LoVo (cell line): ENCODE measurements around the gene RBM42.

Source experiments
- DNase-seq: peaks from one replicate; pipeline ENCODE4 v3.0.0-alpha.2; 2016; ENCODE audit warnings: low spot score

RBM42 gene

DNA sequence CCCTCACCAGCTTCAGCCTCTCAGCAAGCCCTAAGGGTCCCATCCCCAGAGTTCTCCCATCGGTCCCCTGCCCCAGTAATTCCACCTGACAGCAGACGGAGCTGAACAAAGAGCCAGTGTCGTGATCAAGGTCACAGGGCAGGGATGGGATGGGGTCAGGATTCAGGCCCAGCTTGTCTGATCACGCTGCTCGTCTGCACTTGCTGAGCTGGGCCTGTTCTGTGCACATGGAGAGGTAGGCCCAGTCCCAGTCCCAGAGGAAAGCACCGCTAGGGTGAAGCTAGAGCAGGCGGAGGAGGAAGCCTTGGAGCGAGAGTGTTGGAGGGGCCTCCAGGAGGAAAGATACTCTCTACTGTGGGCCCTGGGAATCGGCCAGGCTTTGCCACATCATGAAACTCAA lies 7.1 kb upstream of the RBM42 start:
- no peak for DNase-seq

DNA sequence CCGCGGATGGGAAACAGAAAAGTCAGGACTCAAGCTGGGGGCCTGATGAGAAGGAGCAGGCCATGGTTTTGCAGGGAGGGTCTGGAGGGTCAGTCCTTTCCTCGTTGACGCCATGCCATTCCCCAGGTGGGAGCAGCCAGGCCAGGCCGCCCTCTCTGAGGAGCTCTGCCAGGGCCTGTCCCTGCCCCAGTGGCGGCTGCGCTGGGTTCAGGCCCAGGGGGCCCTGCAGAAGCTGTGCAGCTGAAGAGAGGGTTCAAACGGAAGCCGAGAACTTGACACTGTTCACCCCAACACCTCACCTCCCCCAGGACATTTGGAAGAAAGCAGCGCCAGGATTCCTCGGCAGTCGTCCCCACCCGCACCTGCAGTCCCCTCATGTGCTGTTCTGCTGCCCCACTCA lies 6.1 kb upstream of the RBM42 start:
- DNase-seq = no peak

DNA sequence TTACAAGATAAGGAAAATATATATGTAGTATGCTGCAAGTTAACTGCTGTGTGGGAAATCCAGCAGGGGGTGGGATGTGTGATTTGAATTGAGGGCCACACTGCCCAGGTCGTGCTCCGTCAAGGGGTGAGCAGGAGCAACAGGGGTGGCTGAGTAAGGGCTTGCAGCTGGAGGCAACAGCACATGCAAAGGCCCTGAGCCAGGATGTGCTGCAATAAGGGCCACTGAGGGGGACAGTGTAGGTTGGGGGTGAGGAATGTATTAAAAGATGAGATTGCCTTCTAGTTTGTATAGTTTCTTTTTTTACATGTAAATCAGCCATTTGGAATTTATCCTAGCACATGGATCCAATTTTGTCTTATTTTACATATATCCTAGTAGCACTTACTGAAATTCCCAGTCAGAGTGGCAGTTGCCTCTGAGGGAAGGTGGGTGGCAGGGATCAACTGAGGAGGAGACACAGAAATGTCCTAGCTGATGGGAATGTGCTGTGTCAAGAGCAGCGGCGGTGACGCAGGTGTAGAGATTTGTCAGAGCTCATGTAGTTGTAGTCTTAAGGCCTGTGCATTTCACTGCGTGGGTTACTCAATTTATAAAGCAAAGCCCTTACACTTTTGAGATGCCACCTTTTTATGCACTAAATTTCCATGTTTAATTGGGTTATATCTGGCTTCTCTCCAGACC lies 5.4 kb upstream of the RBM42 start:
- DNase-seq = no peak

DNA sequence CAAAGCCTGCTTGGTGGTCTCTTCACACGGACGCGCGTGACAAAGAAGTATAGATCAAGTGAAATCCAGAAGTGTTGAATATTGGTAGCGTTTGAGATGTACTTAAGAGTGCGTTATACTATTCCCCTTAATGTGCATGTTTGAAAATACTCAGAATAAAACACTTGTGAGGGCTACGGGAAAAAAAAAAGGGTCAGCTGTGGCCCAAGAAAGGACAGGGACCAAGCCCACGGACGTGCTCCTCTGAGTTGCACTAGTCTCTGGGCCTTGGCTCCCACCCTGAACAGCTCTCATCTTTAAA lies 622 bp upstream of the RBM42 start:
- no peak for DNase-seq

DNA sequence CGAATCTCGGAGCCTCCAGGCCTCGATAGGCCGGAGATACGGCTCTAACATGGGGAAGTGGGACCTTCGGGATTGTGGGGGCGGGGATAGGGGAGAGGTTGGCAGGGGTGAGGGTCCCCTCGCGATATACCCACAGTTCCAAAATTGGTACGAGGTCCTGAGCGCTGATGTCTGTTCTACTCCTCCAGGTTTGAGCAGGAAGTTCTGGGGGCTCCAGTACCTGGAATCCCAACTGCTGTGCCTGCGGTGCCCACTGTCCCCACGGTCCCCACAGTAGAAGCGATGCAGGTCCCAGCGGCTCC lies 447 bp downstream of the RBM42 start:
- DNase-seq = no peak

DNA sequence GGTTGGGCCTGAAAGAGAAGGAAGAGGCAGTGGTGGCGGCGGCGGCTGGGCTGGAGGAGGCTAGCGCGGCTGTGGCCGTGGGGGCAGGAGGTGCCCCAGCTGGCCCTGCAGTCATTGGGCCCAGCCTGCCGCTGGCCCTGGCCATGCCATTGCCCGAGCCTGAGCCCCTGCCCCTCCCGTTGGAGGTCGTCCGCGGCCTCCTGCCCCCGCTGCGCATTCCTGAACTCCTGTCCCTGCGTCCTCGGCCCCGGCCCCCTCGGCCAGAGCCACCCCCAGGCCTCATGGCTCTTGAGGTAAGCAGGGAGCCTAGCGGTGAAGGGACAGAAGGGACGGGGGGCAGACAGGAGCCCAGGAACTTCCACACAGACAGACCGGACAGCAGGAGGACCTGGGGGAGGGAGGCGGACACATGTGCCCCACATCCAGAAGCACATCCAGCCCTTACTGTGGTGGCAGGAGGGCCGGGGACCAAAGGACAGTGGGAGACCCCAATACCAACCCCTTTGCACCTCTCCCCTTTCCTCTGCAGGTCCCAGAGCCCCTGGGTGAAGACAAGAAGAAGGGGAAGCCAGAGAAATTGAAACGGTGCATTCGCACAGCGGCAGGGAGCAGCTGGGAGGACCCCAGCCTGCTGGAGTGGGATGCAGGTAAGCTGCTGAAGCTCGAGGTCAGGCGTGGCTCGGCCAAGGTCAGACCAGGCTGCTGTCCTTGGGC lies 5.0 kb downstream of the RBM42 start:
- DNase-seq = no peak

DNA sequence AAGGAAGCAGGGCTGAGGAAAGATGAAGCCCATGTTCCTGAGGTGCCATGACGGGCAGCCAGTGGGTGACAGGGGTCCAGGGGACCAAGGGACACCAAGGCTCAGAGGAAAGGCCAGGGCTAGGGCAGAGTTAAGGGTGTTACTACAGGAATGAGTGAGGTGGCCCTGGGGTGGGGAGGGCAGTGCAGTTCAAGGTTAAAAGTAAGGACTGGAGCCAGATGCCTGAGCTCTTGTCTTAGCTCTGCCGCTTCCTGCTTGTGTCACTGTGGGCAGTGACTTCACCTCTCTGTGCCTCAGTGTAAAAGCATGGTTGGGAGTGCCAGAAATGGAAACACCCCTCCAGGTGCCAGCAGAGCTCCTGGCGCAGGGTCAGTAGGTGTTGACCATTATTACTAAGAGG lies 7.8 kb downstream of the RBM42 start:
- DNase-seq = no peak

DNA sequence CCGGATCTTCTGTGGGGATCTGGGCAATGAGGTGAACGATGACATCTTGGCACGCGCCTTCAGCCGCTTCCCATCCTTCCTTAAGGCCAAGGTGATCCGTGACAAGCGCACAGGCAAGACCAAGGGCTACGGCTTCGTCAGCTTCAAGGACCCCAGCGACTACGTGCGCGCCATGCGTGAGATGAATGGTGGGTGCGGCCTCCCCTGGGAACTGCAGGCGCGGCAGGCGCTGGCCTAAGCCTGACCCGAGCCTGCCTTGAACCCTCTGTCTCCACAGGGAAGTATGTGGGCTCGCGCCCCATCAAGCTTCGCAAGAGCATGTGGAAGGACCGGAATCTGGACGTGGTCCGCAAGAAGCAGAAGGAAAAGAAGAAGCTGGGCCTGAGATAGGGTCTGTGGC lies 8.3 kb downstream of the RBM42 start:
- no peak for DNase-seq

DNA sequence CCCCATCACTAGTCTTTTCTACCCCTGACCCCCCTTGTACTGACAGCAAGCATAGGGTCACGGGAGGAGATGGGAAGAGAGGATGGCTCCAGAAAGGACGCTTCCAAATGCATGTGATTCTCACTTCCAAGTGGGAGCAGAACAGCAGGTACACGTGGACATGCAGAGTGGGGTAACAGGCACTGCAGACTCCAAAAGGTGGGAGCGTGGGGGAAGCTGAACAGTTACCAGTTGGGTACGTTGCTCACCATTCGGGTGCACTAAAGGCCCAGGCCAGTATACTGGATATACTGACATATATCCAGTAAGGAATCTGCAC lies 10.4 kb downstream of the RBM42 start:
- no peak for DNase-seq

DNA sequence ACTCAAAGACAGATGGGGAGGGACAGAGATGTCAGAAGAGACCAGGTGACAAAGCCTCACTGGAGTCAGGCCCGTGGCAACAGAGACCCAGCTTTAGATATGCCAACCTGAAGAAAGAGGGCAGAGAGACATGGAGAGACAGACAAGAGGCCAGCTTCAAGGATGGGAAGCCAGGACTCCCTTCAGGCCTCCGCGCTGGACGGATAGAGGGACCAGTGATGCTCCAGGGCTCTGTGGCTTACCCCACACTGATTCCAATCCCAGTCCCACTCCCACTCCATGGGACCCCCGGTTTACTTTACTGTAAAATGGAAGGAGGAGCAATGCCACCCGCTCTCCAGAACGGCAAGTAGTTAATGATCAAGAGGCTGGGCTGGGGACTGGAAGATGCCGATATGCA lies 11.0 kb downstream of the RBM42 start:
- DNase-seq = no peak

DNA sequence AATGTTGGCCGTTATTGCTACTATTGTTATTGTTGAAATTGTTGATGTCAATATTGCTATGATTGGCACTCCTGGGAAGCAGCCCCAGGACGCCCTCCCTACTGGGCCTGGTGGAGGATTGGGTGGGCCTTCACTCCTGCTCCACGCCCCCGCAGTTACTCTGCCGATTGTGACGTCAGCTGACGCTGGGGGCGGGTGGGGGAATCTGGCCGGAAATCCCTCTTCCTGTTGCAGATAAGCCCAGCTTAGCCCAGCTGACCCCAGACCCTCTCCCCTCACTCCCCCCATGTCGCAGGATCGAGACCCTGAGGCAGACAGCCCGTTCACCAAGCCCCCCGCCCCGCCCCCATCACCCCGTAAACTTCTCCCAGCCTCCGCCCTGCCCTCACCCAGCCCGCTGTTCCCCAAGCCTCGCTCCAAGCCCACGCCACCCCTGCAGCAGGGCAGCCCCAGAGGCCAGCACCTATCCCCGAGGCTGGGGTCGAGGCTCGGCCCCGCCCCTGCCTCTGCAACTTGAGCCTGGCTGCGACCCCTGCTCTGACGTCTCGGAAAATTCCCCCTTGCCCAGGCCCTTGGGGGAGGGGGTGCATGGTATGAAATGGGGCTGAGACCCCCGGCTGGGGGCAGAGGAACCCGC lies 12.8 kb downstream of the RBM42 start, which contains the start of gene ETV2:
Gene ETV2 (plus strand): TSS at position 231 of the 637 bp plus-strand sequence. CDS start 716 bp downstream, outside the sequence.
- no peak for DNase-seq

DNA sequence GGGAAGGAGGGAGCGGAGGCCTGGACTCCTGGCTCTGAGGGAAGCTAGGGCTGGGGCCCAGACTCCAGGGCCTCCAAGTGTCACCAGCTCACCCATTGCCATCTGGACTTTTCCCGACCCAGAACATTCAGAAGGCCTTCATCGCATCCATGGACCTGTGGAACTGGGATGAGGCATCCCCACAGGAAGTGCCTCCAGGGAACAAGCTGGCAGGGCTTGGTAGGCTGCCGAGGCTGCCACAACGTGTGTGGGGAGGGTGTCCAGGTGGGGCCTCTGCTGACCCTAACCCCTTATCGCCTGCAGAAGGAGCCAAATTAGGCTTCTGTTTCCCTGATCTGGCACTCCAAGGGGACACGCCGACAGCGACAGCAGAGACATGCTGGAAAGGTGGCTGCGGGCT lies 13.5 kb downstream of the RBM42 start:
- no peak for DNase-seq

DNA sequence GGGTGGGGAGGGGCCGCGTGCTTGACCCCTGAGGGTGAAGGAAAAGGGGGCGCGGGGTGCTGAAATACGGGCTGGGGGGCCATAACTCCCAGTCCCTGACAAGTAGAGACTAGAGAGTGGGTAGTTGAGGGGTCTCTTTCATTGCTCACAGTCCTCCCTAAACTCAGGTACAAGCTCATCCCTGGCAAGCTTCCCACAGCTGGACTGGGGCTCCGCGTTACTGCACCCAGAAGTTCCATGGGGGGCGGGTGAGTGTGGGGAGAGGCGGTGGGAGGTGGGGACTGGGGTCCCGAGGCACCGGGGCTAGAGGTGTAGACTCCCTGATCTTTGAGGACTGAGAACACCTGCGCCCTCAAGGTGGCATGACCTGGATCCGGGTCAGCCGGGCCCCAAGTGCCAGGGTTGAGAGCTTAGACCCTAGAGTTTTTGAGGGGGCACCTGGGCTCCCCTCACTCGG lies 14.0 kb downstream of the RBM42 start:
- no peak for DNase-seq

DNA sequence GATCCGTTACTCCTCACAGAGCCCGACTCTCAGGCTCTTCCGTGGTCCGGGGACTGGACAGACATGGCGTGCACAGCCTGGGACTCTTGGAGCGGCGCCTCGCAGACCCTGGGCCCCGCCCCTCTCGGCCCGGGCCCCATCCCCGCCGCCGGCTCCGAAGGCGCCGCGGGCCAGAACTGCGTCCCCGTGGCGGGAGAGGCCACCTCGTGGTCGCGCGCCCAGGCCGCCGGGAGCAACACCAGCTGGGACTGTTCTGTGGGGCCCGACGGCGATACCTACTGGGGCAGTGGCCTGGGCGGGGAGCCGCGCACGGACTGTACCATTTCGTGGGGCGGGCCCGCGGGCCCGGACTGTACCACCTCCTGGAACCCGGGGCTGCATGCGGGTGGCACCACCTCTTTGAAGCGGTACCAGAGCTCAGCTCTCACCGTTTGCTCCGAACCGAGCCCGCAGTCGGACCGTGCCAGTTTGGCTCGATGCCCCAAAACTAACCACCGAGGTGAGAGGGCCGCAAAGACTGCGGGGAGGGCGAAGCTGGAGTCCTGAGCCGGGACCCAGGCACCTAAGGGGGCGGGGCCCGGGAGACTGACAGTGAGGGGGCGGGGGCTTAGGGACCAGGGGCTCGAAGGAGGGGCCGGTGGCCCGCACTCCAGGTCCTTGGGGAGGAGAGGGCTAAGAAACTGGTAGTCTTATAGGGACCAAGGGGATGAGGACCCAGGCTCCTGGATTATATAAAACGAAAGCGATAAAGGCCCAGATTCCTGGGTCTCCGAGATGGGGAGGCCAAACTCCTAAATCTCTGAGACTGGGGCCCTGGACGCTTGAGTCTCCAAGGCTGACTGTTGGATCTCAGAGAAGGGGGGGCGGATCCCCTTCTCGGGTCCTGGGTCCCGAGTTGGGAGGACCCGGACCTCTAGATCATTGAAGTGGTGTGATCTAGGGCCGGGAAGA lies 14.7 kb downstream of the RBM42 start:
- peak; percentile 82 for DNase-seq

DNA sequence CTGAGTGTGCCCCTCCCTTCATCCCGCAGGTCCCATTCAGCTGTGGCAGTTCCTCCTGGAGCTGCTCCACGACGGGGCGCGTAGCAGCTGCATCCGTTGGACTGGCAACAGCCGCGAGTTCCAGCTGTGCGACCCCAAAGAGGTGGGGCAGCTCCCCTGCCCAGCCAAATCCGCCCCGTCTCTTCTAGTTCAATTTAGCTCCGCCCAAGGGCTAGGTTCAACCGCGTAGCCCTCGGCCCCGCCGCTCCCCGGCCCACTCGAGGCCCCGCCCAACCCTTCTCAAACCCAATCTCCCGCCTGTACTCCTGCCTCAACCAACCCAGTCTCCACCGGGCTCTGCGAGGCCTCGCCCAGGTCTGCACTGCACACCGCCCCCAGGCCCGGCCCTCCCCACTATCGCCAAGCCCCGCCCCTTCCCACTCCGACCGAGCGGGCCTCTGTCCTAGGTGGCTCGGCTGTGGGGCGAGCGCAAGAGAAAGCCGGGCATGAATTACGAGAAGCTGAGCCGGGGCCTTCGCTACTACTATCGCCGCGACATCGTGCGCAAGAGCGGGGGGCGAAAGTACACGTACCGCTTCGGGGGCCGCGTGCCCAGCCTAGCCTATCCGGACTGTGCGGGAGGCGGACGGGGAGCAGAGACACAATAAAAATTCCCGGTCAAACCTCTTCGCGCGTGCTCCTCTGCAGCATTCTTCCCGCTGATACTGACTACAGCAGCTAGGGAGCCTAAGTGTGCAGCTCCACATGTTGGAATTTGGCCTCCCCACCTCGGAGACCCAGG lies 15.6 kb downstream of the RBM42 start:
- DNase-seq = peak; percentile 93

DNA sequence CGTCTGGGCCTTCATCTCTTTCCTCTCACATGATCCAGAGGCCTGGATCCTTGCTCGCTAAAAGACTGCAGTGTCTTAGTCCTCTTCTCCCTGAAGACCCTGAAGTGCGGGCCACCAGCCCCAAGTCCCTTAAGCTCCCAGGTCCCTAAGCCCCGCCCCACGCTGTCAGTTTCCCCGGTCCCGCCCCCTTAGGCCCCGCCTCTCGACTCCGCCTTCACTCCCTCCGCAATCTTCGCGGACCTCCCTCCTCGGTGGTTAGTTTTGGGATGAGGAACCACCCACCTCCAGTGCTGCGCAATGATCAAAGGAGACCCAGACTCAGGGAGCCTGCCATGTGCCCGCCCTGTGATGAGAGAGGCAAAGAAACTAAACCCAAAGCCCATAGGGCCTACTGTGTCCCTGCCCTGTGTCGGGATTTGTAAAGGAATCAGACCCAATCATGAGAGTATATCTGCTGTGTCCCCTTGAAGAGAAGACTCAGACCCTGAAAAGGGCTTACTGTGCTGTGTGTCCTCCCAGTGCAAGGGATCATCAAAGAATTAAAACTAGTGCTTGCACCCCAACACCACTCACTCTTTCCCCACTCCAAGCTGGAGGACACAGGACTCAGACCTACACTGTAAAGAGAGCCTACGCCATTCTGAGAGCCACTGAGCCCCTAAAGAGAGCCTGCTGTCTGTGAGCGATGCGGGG lies 16.3 kb downstream of the RBM42 start:
- DNase-seq = peak; percentile 23

DNA sequence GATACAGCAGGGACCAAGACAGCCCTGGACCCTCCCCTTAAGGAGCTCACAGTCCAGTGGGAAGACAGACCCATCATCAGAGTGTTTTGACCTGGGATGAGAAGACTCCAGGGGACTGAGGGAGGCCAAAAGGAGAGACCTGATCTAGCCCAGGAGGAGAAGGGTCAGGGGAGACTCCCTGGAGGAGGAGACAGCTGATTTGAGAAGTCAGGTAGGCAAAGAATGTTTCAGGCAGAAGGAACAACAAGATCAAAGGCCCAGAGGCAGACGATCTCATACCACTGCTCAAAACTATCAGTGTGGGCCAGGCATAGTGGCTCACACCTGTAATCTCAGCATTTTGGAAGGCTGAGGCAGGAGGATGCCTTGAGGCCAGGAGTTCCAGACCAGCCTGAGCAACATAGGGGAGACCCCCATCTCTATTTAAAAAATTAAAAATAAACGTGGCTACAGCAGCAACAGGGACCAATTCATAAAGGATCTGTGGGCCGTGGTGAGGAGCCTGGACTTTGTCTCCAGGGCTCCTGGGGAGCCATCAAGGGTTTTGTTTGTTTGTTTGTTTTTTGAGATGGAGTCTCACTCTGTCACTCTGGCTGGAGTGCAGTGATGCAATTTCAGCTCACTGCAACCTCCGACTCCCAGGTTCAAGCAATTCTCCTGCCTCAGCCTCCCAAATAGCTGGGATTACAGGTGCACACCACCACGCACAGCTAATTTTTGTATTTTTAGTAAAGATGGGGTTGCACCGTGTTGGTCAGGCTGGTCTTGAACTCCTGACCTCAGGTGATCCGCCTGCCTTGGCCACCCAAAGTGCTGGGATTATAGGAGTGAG lies 17.1 kb downstream of the RBM42 start:
- DNase-seq = no peak

DNA sequence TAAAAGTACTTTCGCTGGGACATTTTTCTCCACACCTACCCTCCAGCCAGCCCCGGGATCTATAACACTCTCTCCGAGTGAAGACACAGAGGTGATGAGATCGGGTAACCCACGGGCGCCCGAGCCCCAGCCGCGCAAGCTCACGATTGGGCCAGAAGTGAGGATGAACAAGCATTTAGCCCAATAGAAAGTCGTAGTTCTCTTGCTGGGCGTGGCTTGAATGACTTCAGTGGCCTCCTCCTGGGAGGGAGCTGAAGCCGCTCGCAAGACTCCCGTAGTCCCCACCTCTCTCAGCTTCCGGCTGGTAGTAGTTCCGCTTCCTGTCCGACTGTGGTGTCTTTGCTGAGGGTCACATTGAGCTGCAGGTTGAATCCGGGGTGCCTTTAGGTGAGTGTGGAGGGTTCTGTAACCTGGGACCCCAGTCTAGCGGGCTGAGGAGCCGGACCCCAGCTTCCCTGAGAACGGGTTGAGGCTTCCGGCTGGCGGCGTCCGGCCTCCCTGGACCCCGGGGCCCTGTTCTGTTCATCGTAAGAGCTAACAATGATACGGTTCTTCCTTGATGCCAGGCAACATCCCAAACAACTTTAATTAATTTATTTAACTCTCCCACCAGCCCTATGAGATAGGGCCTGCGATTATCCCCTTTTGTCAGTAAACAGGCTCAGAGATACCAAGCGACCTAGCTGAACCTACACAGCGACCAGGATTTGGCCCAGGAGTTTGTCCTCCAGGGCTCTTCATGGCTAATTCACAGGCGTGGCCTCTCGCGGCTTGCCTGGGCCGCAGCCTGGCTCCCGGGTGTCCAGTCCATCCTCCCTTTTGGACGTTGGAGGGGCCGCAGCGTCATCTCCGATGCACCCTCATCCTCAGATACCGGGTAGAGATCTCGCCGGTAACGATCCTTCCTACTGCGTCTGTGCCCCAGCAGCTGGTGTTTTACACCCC lies 19.5 kb downstream of the RBM42 start, which contains the start of gene COX6B1:
Gene COX6B1 (plus strand): TSS at position 307 of the 945 bp plus-strand sequence. CDS start 2,921 bp downstream, outside the sequence.
- DNase-seq = peak; percentile 98

DNA sequence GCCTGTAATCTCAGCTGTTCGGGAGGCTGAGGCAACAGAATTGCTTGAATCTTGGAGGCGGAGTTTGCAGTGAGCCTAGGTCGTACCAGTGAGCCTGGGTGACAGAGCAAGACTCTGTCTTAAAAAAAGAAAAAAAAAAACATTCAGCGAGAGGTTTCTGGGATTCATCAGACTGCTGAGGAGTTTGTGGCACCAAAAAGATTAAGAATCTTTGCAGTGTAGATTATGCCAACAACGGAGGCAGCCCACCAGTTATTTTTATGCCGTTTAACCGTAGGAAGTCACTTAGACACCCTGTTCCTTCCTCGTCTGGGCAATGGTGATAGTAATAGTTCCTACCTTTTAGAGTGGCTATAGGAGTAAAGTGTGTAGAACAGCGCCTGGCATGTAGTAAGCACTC lies 21.7 kb downstream of the RBM42 start:
- DNase-seq = no peak
